GM18498 (cell line): ENCODE results near the gene PSME3.
"Not testable (repeated sequence)": the region's sequence is repeated elsewhere in the genome, so short reads cannot be mapped to it uniquely, and the experiment has no call there.

Source experiments
- ATAC-seq: cut with Tn5 transposase; IDR thresholded peaks from one replicate; pipeline ENCODE4 v1.9.1; 2021; ENCODE audit warnings: mild to moderate bottlenecking, moderate library complexity; ENCODE audit not compliant: unreplicated experiment

The PSME3 gene

GRCh38 chr17:42873932-42874695, 40.9 kb downstream of the PSME3 start:
- ATAC-seq = not testable (repeated sequence)

DNA sequence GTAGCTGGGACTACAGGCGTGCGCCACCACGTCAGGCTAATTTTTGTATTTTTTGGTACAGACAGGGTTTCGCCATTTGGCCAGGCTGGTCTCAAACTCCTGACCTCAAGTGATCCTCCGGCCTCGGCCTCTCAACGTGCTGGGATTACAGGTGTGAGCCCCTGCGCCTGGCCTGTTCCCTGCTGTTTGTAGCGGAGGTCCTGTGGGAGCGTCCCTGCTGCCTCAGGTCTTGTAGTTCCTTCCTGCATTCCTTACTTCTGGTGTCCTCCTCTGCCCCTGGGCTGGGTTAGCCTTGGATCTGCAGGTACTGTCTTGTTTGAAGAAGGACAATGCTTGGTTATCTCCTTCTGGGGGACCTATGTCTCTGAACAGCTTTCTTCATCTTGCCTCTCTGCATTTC, 43.8 kb downstream of the PSME3 start:
- ATAC-seq = no peak

GRCh38 chr17:42878123-42878880, 45.1 kb downstream of the PSME3 start:
- no peak for ATAC-seq

DNA sequence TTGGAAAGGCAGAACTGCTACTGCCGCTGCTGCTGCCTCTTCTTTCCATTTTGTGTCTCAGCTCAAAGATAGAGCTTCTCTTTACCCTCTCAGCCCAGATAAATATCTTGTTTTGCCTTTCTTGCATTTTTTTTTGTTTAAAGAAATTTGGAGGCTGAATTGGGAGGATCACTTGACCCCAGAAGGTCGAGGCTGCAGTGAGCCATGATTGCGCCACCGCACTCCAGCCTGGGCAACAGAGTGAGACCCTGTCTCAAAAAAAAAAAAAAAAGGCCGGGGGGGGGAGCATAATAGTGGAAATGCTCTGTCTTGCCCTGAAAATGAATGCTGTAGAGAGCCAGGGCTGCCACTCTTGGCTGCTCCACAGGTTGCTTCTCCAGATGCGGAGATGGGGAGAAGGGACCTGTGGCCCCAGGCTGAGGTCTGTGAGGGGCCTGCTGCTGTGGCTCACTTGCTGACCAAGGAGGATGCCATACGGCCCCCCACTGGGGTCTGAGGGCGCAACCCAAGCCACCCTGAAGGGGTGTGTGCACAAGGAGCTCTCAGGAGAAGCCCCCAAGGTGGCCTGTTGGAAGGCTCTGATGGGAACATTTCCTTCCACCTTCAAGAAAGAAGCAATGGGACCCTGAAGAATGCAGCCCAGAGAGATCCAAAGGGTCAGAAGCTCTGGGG, 45.9 kb downstream of the PSME3 start:
- no peak for ATAC-seq

GRCh38 chr17:42879596-42879985, 46.4 kb downstream of the PSME3 start:
- no peak for ATAC-seq

GRCh38 chr17:42880776-42881310, 47.6 kb downstream of the PSME3 start:
- no peak for ATAC-seq

- not testable (repeated sequence) for ATAC-seq
Observed at GRCh38 chr17:42881706-42882105, 48.5 kb downstream of the PSME3 start.

DNA sequence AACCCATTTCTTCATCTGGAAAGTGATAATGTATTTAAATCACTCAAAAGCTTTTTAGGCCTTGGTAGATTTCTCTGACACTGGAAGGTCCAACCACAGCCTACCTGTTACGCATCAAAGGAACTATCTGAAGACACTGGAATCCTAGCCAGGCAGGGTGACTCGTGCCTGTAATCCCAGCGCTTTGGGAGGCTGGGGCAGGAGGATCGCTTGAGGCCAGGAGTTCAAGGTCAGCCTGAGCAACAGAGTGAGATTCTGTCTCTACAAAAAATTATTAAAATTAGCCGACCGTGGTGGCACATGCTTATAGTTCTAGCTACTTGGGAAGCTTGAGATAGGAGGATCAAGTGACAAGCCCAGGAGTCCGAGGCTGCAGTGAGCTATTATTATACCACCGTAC, 49.0 kb downstream of the PSME3 start:
- ATAC-seq = no peak

- no peak for ATAC-seq
Observed at GRCh38 chr17:42883802-42884558, 50.8 kb downstream of the PSME3 start.

DNA sequence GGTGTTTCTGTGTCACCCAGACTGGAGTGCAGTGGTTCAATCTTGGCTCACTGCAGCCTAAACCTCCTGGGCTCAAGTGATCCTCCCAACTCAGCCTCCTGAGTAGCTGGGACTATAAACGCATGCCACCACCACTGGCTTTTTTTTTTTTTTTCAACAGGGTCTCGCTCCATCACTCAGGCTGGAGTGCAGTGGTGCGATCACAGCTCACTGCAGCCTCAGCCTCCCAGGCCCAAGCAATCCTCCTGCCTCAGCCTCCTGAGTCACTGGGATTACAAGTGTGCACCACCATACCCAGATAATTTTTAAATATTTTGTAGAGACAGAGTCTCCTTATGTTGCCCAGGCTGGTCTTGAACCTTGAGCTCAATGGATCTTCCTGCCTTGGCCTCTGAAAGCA, 52.6 kb downstream of the PSME3 start:
- not testable (repeated sequence) for ATAC-seq

- ATAC-seq = no peak
Observed at GRCh38 chr17:42886283-42887176, 53.3 kb downstream of the PSME3 start.

DNA sequence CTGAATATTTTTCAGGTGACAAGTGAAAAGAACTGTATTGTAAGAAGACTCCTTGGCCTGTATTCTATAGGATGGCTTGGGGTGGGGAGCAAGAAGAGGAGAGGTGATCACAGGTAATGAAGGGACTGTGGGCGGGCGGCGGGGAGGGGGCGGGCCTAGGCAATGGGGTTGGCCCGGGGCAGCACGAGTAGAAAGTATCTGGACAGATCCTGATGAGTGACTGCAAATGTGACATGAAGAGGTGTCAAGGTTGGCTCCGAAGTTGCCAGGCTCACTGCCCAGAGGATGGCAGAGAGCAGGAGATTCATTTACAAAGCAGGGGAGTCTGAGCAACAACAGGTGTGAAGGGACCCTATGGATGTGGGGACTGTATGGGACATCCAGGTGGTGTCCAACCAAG, 56.6 kb downstream of the PSME3 start:
- ATAC-seq = no peak

- ATAC-seq = no peak
Observed at GRCh38 chr17:42891539-42892152, 58.4 kb downstream of the PSME3 start.

GRCh38 chr17:42893359-42893758, 60.2 kb downstream of the PSME3 start:
- no peak for ATAC-seq
